ENCODE data around the gene C1orf74.

C1orf74 gene

DNA sequence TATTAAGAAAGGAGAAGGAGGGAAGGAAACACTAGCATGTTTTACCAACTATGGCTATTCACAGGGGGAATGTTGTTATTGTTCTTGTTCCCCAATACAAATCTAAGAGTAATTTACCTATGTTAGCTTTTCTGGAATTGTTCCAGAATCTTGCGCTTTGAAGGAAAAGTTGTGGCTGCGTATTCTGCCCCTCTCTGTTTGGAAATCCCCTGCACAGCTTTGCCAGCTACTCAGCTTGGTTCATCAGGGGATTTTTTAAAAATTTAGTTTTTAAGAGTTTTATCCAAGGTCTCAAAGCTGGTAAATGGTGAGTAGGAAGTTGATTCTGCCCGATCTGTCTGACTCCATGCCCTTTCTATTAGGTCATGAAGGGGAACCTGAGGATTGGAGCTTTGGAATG, 31.1 kb upstream of the C1orf74 start:
- H3K4me1 ChIP-seq (ENCODE audit: insufficient read depth, low read length): peaks cover 8% of the 10 kb centered on the region
- H3K9ac ChIP-seq (ENCODE audit: low read depth, low read length): no peak overlapping the region
- H3K9me3 ChIP-seq (ENCODE audit: control insufficient read depth, insufficient read depth, low read length): no peaks in the 10 kb centered on the region
- no peaks in the 10 kb centered on the region for H3K36me3 ChIP-seq (ENCODE audit: insufficient read depth, low read length)

GRCh38 chr1:209813902-209814301, 29.5 kb upstream of the C1orf74 start:
- Histone ChIP-seq H3K9ac (ENCODE audit: low read depth, low read length) (no peak overlapping the region), H3K4me1 (ENCODE audit: insufficient read depth, low read length) (peaks cover 8% of the 10 kb centered on the region), H3K36me3 (ENCODE audit: insufficient read depth, low read length) (no peaks in the 10 kb centered on the region), H3K9me3 (ENCODE audit: control insufficient read depth, insufficient read depth, low read length) (no peaks in the 10 kb centered on the region)

- no peak overlapping the region for H3K9ac ChIP-seq (ENCODE audit: low read depth, low read length)
- peaks cover 8% of the 10 kb centered on the region for H3K4me1 ChIP-seq (ENCODE audit: insufficient read depth, low read length)
- H3K9me3 ChIP-seq (ENCODE audit: control insufficient read depth, insufficient read depth, low read length): no peaks in the 10 kb centered on the region
- no peaks in the 10 kb centered on the region for H3K36me3 ChIP-seq (ENCODE audit: insufficient read depth, low read length)
Measured at GRCh38 chr1:209810783-209811182, 26.4 kb upstream of the C1orf74 start.

DNA sequence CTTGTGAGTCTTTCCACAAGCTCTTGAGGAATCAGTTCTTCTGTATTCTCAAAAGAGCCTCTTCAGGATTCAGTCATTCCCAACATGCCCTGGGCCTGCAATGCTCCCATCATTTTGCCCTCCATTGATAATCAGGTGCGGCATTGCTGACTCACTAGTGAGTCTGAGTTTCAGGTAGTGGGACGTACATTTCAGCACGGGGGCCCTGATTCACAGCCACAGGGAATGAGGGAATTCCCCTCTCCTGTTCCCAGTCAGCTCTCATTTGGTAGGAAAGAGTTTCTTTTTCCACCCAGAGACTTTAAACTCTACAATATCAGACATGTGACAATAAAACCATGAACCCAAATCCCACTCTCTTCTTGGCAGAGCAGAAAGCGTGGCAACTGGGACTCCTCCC, 25.3 kb upstream of the C1orf74 start:
- Histone ChIP-seq H3K9me3 (ENCODE audit: control insufficient read depth, insufficient read depth, low read length) (no peaks in the 10 kb centered on the region), H3K4me1 (ENCODE audit: insufficient read depth, low read length) (peaks cover 6% of the 10 kb centered on the region; the same call in 1 of the 2 replicates), H3K9ac (ENCODE audit: low read depth, low read length) (no peak overlapping the region), H3K36me3 (ENCODE audit: insufficient read depth, low read length) (no peaks in the 10 kb centered on the region)

GRCh38 chr1:209808059-209808581, 23.8 kb upstream of the C1orf74 start:
- no peak overlapping the region for H3K9ac ChIP-seq (ENCODE audit: low read depth, low read length)
- no peaks in the 10 kb centered on the region for H3K36me3 ChIP-seq (ENCODE audit: insufficient read depth, low read length)
- H3K4me1 ChIP-seq (ENCODE audit: insufficient read depth, low read length): peaks cover 6% of the 10 kb centered on the region; the same call in 1 of the 2 replicates
- H3K9me3 ChIP-seq (ENCODE audit: control insufficient read depth, insufficient read depth, low read length): no peaks in the 10 kb centered on the region

GRCh38 chr1:209807509-209807908, 23.1 kb upstream of the C1orf74 start:
- H3K9me3 ChIP-seq (ENCODE audit: control insufficient read depth, insufficient read depth, low read length): no peaks in the 10 kb centered on the region
- H3K4me1 ChIP-seq (ENCODE audit: insufficient read depth, low read length): peaks cover 6% of the 10 kb centered on the region; the same call in 1 of the 2 replicates
- no peaks in the 10 kb centered on the region for H3K36me3 ChIP-seq (ENCODE audit: insufficient read depth, low read length)
- no peak overlapping the region for H3K9ac ChIP-seq (ENCODE audit: low read depth, low read length)

GRCh38 chr1:209805875-209806760, 21.8 kb upstream of the C1orf74 start, which contains the start of gene IRF6:
Gene IRF6, minus strand, starts transcription at chr1:209806142. Its CDS starts 4,729 bp downstream, at chr1:209801413.
- Histone ChIP-seq H3K36me3 (ENCODE audit: insufficient read depth, low read length) (no peaks in the 10 kb centered on the region), H3K9ac (ENCODE audit: low read depth, low read length) (peak within 1 kb of the TSS; percentile 56), H3K9me3 (ENCODE audit: control insufficient read depth, insufficient read depth, low read length) (no peaks in the 10 kb centered on the region), H3K4me1 (ENCODE audit: insufficient read depth, low read length) (peaks cover 6% of the 10 kb centered on the region; the same call in 1 of the 2 replicates)

DNA sequence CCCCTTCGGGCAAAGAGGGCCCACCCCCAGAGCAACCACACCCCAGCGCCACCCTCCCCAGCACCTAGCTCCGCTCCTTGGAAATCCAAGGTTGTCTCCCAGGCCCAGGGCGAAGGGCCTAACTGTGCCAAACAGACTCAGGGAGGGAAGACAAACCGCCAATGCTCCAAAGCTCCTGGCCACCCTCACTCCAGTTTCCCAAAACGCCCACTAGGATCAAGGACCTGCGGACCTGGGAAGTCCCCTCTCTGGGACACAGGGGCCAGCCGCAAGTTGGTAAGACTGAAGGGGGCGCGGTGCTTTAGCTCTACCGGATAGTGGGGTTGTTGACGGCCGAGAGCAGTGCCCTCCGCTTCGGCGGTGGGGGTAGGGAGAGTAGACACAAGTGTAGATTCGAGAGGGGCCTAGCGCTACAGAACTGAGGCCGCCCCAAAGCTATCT, 21.0 kb upstream of the C1orf74 start:
- peak overlapping the region; percentile 56 for H3K9ac ChIP-seq (ENCODE audit: low read depth, low read length)
- no peaks in the 10 kb centered on the region for H3K9me3 ChIP-seq (ENCODE audit: control insufficient read depth, insufficient read depth, low read length)
- no peaks in the 10 kb centered on the region for H3K36me3 ChIP-seq (ENCODE audit: insufficient read depth, low read length)
- peaks cover 6% of the 10 kb centered on the region; the same call in 1 of the 2 replicates for H3K4me1 ChIP-seq (ENCODE audit: insufficient read depth, low read length)

GRCh38 chr1:209803568-209803967, 19.2 kb upstream of the C1orf74 start:
- Histone ChIP-seq H3K36me3 (ENCODE audit: insufficient read depth, low read length) (no peaks in the 10 kb centered on the region), H3K9me3 (ENCODE audit: control insufficient read depth, insufficient read depth, low read length) (no peaks in the 10 kb centered on the region), H3K4me1 (ENCODE audit: insufficient read depth, low read length) (peaks cover 6% of the 10 kb centered on the region; the same call in 1 of the 2 replicates), H3K9ac (ENCODE audit: low read depth, low read length) (no peak overlapping the region)

DNA sequence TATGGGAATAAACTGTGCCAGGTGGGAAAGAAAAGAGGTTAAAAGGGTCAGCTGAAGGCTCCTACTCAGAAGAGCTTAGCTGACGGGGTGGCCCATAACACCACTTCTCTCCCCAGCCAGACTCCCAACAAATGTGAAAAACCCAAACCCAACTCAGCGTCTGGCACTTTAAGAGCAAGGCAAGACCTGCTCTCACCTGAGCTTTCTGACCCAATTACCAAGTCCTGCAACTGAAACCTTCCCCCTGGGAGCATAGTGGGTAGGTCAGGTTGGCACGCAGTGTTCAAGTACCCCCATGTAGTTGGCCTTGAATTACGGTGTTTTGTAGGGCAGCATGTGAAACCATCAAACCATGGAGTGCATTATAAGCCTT, 18.4 kb upstream of the C1orf74 start:
- no peaks in the 10 kb centered on the region for H3K9me3 ChIP-seq (ENCODE audit: control insufficient read depth, insufficient read depth, low read length)
- H3K4me1 ChIP-seq (ENCODE audit: insufficient read depth, low read length): no peaks in the 10 kb centered on the region; the same call in 1 of the 2 replicates
- no peaks in the 10 kb centered on the region for H3K36me3 ChIP-seq (ENCODE audit: insufficient read depth, low read length)
- H3K9ac ChIP-seq (ENCODE audit: low read depth, low read length): no peak overlapping the region

GRCh38 chr1:209802117-209802779, 17.9 kb upstream of the C1orf74 start:
- no peak overlapping the region for H3K9ac ChIP-seq (ENCODE audit: low read depth, low read length)
- no peaks in the 10 kb centered on the region for H3K36me3 ChIP-seq (ENCODE audit: insufficient read depth, low read length)
- no peaks in the 10 kb centered on the region for H3K4me1 ChIP-seq (ENCODE audit: insufficient read depth, low read length)
- H3K9me3 ChIP-seq (ENCODE audit: control insufficient read depth, insufficient read depth, low read length): no peaks in the 10 kb centered on the region

- no peaks in the 10 kb centered on the region for H3K4me1 ChIP-seq (ENCODE audit: insufficient read depth, low read length)
- H3K9me3 ChIP-seq (ENCODE audit: control insufficient read depth, insufficient read depth, low read length): no peaks in the 10 kb centered on the region
- H3K36me3 ChIP-seq (ENCODE audit: insufficient read depth, low read length): no peaks in the 10 kb centered on the region
- no peak overlapping the region for H3K9ac ChIP-seq (ENCODE audit: low read depth, low read length)
Measured at GRCh38 chr1:209800984-209801834, 16.9 kb upstream of the C1orf74 start.

- no peaks in the 10 kb centered on the region for H3K36me3 ChIP-seq (ENCODE audit: insufficient read depth, low read length)
- no peaks in the 10 kb centered on the region for H3K9me3 ChIP-seq (ENCODE audit: control insufficient read depth, insufficient read depth, low read length)
- H3K9ac ChIP-seq (ENCODE audit: low read depth, low read length): no peak overlapping the region
- H3K4me1 ChIP-seq (ENCODE audit: insufficient read depth, low read length): no peaks in the 10 kb centered on the region
Measured at GRCh38 chr1:209797978-209798639, 13.8 kb upstream of the C1orf74 start.
